ENCODE results near the gene ZNF593OS.
A peak's percentile ranks its signal among the peaks of the same experiment; 100 is the strongest.

The ZNF593OS gene

DNA sequence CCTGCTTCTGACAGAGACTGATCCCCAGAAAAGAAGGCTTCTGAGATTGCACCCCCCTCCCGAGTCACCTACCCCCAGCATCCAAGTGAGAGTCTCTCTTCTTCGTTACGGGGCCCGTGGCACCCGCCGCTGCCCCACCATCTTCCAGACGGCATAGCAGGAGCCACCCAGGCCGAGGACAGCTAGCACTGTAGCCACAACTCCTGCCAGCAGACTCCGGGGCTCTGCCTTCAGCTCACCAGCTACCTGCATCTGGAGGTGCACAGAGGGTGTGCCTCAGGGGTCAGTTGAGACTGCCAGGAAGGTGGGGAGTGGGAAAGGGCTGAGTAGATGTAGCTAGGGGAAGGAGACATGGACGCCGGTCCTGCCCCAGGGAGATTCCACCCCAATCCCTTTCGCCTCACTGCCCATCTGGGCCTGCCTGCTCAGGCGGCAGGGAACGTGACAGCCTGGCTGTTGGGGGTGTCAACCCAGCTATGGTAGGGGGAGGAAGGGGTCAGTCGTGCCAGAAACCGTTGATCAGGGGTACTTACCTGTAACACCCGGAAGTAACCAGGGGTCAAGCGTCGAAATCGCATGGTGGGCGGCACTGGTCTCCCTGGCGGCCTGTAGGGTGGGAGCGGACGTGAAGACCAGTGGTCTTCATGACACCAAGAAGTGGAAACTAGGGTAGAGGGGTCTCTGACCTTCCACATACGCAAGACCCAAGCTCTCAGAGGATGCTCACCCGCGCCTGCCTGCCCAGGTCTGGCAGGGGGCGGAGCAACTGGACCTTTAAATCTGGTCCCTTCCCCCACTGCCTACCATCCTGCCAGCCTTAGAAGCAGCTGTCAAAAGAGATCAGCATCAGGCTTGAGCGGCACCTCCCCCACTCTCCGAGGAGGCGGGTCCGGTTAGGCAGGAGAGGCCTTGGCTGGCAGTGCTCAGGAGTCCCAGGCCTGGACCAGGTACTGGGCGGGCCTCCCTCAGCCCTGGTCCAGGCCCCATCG, at the start of gene ZNF593OS:
TSS of gene ZNF593OS (minus strand) at position 749 of the 989 bp plus-strand sequence. CDS start at position 578, 171 bp downstream.
- Mint-ChIP-seq H3K9me3 (no peaks in the 10 kb centered on the region), H3K4me1 (peaks cover 26% of the 10 kb centered on the region), H3K4me3 (peak within 1 kb of the TSS; percentile 87), H3K27ac (ENCODE audit: low read depth) (no peak within 1 kb of the TSS), H3K36me3 (ENCODE audit: insufficient read depth) (peaks cover 7% of the 10 kb centered on the region), H3K27me3 (no peaks in the 10 kb centered on the region)
- DNase-seq (ENCODE audit: low spot score in 2 of 2) = no peak
- no peak for ATAC-seq (replicated peaks; ENCODE audit: extremely low read depth, poor library complexity, severe bottlenecking)

DNA sequence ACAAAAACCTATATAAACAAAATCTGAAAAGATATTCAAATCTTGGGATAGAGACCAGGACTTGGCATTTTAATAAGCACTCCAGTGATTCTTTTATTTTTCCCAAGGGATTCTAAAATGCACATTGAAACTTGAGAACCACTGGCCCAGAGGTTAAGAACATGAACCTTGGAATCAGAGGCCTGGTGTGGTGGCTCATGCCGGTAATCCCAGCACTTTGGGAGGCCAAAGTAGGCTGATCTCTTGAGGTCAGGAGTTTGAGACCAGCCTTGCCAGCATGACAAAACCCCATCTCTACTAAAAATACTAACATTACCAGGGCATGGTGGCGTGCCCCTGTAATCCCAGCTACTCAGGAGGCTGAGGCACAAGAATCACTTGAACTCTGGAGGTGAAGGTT, 49.5 kb upstream of the ZNF593OS start:
- Mint-ChIP-seq H3K36me3 (ENCODE audit: insufficient read depth) (no peaks in the 10 kb centered on the region), H3K27ac (ENCODE audit: low read depth) (no peak overlapping the region), H3K4me3 (no peak overlapping the region), H3K9me3 (no peaks in the 10 kb centered on the region), H3K27me3 (peaks cover 28% of the 10 kb centered on the region), H3K4me1 (peaks cover 6% of the 10 kb centered on the region)
- DNase-seq (ENCODE audit: low spot score in 2 of 2) (no peak), ATAC-seq (replicated peaks; ENCODE audit: extremely low read depth, poor library complexity, severe bottlenecking) (no peak)

DNA sequence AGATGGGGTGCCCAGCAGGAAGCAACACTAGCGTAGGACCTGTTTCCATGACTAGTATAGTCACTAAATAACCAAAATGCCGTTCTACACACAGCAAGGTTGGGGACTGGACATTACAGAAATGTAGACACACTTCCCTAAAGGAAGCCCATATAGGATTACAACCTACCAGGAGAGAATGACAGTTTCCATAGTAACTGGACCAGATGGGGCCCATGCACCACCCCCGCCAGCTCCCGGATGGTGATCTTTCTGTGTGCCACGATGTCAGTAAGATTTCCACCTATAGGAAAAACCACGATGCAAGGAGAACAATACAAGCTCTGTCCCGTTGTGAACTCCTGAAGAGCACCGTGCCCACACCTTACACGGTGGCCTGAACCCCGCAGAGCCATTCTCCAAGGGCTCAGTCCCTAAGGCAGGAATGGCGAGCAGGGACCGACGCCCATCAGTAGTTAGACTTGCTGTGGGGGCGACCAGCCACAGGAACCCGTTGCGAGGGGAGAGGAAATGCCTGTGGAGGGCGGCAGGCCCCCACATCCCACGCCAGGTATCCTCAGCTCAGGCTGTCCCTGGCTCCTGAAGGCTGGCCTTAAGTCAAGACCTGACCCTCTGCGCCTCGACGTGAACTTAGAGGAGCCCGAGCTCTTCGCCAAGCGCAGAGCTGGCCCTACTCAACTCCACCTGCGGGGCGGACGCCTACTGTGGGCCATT, 48.7 kb upstream of the ZNF593OS start:
- H3K4me1 Mint-ChIP-seq = no peaks in the 10 kb centered on the region
- DNase-seq (ENCODE audit: low spot score in 2 of 2) (no peak), ATAC-seq (replicated peaks; ENCODE audit: extremely low read depth, poor library complexity, severe bottlenecking) (no peak)
- H3K4me3 Mint-ChIP-seq = no peak overlapping the region
- H3K27me3 Mint-ChIP-seq = peaks cover 21% of the 10 kb centered on the region
- no peak overlapping the region for H3K27ac Mint-ChIP-seq (ENCODE audit: low read depth)
- no peaks in the 10 kb centered on the region for H3K36me3 Mint-ChIP-seq (ENCODE audit: insufficient read depth)
- H3K9me3 Mint-ChIP-seq = no peaks in the 10 kb centered on the region

DNA sequence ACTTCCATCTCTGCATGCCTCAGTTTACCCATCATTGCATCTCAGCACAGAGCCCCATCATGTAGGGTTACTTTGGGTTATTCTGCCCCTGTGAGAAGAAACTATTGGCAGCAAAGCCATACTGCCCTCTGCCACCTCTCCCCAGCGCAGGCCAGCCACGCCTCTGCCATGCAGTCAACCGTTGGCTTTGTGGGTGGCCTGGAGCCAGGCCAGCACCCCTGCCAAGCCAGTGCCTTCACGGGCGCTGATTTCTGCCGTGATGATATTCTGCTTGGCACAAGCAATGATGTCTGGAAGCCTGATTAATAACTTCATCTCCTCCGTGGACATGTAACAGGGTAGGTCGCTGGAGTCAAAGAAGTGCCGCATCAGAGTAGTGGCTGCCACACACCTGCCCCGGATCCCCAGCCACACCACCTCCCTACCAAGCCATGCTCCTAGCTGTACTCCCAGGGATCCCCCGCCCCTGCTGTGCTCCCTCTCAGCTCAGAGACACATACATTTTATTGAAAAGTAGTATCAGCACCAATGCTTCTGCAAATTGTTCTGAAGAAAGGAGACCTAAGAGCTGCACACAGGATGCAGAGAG, 47.4 kb upstream of the ZNF593OS start:
- no peak for ATAC-seq (replicated peaks; ENCODE audit: extremely low read depth, poor library complexity, severe bottlenecking)
- Mint-ChIP-seq H3K27me3 (peaks cover 19% of the 10 kb centered on the region), H3K27ac (ENCODE audit: low read depth) (peak overlapping the region; percentile 63), H3K4me3 (no peak overlapping the region), H3K4me1 (no peaks in the 10 kb centered on the region), H3K9me3 (no peaks in the 10 kb centered on the region), H3K36me3 (ENCODE audit: insufficient read depth) (no peaks in the 10 kb centered on the region)
- DNase-seq (ENCODE audit: low spot score in 2 of 2) = no peak

DNA sequence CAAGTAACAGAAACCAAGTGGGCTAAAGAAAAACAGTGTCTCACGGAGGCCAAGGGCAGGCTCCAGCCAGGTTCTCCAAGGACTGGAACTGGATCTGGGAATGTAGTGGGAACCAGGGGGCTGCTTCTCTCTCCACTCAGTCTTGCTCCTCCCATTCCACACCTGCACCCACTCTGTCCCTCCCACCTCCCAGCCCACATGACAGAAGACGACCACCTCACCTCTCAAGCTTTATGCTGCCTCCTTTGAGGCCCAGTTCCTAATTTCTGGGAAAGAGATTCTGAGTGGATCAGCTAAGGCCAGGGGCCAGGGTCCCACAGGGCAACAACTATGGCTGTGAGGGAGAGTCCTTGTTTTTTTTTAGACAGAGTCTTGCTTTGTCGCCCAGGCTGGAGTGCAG, 43.6 kb upstream of the ZNF593OS start:
- Mint-ChIP-seq H3K9me3 (no peaks in the 10 kb centered on the region), H3K4me3 (no peak overlapping the region), H3K4me1 (no peaks in the 10 kb centered on the region), H3K36me3 (ENCODE audit: insufficient read depth) (no peaks in the 10 kb centered on the region), H3K27me3 (peaks cover 12% of the 10 kb centered on the region), H3K27ac (ENCODE audit: low read depth) (no peak overlapping the region)
- ATAC-seq (replicated peaks; ENCODE audit: extremely low read depth, poor library complexity, severe bottlenecking) (no peak), DNase-seq (ENCODE audit: low spot score in 2 of 2) (no peak)

DNA sequence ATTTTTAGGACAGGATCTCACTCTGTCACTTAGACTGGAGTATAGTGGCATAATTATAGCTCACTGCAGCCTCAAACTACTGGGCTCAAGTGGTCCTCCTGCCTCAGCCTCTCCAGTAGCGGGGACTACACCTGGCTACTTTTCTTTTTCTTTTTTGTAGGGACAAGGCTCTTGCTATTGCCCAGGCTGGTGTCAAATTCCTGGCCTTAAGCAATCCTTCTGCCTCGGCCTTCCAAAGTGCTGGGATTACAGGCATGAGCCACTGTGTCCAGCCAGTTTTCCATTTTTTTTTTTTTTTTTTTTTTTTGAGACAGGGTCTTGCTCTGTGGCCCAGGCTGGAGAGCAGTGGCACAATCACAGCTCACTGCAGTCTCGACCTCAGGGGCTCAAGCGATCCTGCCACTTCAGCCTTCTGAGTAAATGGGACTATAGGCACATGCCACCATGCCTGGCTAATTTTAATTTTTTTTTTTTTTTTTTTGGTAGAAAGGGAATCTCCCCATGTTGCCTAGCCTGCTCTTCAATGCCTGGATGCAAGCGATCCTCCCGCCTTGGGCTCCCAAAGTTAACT, 41.8 kb upstream of the ZNF593OS start:
- no peaks in the 10 kb centered on the region for H3K36me3 Mint-ChIP-seq (ENCODE audit: insufficient read depth)
- no peak for ATAC-seq (replicated peaks; ENCODE audit: extremely low read depth, poor library complexity, severe bottlenecking)
- H3K4me3 Mint-ChIP-seq = no peak overlapping the region
- DNase-seq (ENCODE audit: low spot score in 2 of 2) = no peak
- no peaks in the 10 kb centered on the region for H3K4me1 Mint-ChIP-seq
- no peak overlapping the region for H3K27ac Mint-ChIP-seq (ENCODE audit: low read depth)
- H3K27me3 Mint-ChIP-seq = no peaks in the 10 kb centered on the region
- H3K9me3 Mint-ChIP-seq = no peaks in the 10 kb centered on the region

DNA sequence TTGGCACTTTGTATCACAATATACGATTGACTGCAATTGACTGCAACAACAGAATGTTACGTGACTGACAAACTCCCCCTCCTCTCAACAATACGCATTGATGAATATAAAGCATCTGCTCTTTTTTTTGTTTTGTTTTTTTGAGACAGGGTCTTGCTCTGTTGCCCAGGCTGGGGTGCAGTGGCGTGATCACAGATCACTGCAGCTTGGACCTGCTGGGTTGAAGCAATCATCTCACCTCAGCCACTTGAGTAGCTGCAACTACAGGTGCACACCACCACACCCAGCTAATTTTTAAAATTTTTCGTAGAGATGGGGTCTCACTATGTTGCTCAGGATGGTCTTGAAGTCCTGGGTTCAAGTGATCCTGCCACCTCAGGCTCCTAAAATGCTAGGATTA, 41.1 kb upstream of the ZNF593OS start:
- Mint-ChIP-seq H3K36me3 (ENCODE audit: insufficient read depth) (no peaks in the 10 kb centered on the region), H3K27me3 (no peaks in the 10 kb centered on the region), H3K4me3 (no peak overlapping the region), H3K4me1 (no peaks in the 10 kb centered on the region), H3K27ac (ENCODE audit: low read depth) (no peak overlapping the region), H3K9me3 (no peaks in the 10 kb centered on the region)
- ATAC-seq (replicated peaks; ENCODE audit: extremely low read depth, poor library complexity, severe bottlenecking) (no peak), DNase-seq (ENCODE audit: low spot score in 2 of 2) (no peak)

DNA sequence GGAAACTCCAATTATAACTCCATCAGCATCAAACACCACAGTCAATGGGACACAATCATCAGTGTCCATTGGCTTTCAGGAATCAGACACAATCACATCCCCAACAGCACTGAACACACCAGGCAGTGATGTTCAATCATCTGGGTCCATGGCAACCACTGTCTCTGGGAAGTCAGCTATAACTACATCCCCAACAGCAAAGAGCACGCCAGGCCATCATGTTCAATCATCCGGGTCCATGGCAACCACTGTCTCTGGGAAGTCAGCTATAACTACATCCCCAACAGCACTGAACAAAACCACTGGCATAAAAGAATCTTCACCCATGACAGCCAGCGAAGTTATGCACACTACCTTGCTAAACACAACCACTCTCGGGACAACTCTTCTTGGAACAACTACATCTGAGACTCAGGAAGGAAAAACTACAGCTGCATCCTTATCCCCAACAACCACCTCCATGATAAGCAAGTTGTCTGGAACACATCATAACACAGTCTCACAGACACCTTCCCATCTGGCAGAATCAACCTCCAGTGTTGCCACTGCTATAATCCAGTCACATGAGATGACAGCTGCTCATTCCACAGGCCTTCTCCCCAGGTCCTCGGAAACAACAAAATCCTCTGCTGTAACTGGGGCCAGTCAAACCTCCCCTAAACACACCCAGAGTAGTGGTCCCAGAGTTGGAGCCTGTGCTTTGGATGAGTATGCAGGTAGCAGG, 38.7 kb upstream of the ZNF593OS start:
- Mint-ChIP-seq H3K9me3 (no peaks in the 10 kb centered on the region), H3K4me3 (no peak overlapping the region), H3K4me1 (no peaks in the 10 kb centered on the region), H3K36me3 (ENCODE audit: insufficient read depth) (no peaks in the 10 kb centered on the region), H3K27me3 (no peaks in the 10 kb centered on the region), H3K27ac (ENCODE audit: low read depth) (no peak overlapping the region)
- DNase-seq (ENCODE audit: low spot score in 2 of 2) = no peak
- no peak for ATAC-seq (replicated peaks; ENCODE audit: extremely low read depth, poor library complexity, severe bottlenecking)

DNA sequence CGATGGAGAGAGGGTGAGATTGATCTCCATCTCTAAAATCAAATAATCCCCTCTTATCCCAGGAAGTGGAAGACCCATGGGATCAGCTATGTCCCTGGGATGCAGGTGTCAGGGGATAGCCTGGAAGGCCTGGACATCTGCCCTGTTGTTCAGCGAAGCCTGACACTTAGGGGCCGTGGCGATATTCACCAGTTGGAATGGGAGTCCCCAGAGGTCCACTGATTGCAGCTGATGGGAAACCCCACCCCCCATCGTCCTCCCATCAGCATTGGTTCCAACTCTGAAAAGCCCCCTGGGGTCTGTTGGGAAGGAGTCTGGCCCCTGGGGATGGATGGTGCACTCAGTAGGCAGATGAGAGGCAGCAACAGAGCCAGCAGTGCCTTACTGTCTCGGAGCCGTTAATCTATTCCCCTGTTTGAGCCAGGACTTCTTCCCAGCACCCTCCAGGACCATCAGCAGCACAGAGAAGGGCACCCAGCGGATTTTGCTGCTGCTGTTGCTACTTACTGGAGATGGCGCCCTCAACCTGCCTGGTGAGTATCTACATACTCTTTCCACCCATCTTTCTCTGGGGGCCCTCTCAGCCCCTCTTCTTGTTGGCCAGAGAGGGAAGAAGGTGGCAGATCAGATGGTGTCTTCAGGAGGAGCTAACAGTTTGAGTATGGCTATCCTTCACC, 32.1 kb upstream of the ZNF593OS start:
- DNase-seq (ENCODE audit: low spot score in 2 of 2) = no peak
- Mint-ChIP-seq H3K36me3 (ENCODE audit: insufficient read depth) (no peaks in the 10 kb centered on the region), H3K9me3 (no peaks in the 10 kb centered on the region), H3K4me3 (no peak overlapping the region), H3K27me3 (peaks cover 4% of the 10 kb centered on the region), H3K27ac (ENCODE audit: low read depth) (no peak overlapping the region), H3K4me1 (peaks cover 18% of the 10 kb centered on the region)
- ATAC-seq (replicated peaks; ENCODE audit: extremely low read depth, poor library complexity, severe bottlenecking) = no peak

DNA sequence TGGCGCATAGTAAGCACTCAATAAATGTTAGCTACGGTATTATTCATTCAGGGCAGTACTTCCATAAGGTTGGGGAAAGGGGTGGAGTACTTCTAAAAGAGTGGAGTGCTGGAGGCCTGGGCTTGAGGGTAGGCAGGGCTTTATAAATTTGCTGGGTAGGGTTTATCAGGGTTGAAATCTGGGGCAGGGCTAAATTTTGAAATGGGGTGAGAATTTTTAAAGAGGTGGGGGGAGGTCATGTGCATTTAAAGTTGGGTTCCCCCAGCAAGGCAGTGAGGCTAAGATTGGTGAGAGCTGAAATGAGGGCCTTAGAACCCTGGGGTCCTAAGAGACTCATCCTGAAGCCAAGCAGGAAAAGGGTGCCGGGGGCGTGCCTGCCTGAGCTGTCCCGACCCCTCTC, 28.8 kb upstream of the ZNF593OS start:
- Mint-ChIP-seq H3K36me3 (ENCODE audit: insufficient read depth) (no peaks in the 10 kb centered on the region), H3K9me3 (no peaks in the 10 kb centered on the region), H3K4me1 (peaks cover 18% of the 10 kb centered on the region), H3K27me3 (peaks cover 17% of the 10 kb centered on the region), H3K4me3 (no peak overlapping the region), H3K27ac (ENCODE audit: low read depth) (no peak overlapping the region)
- ATAC-seq (replicated peaks; ENCODE audit: extremely low read depth, poor library complexity, severe bottlenecking) (no peak), DNase-seq (ENCODE audit: low spot score in 2 of 2) (no peak)

DNA sequence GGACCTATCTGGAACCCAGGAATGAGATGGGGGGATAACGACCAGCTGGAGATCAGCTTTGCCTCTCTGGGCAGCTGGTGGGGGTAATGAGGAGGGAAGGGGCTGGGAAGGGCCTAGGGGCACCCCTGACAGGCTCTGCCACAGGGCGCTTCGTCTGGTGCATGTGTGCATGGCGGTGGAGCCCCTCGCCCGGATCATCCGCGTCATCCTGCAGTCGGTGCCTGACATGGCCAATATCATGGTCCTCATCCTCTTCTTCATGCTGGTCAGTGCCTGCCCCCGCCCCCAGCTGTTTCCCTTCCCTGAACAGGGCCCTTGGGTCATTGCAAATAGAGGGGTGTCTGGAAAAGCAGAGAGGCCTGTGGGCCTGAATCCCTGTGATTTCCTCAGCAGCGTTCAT, 26.2 kb upstream of the ZNF593OS start:
- Mint-ChIP-seq H3K27me3 (peaks cover 17% of the 10 kb centered on the region), H3K4me3 (no peak overlapping the region), H3K9me3 (no peaks in the 10 kb centered on the region), H3K36me3 (ENCODE audit: insufficient read depth) (no peaks in the 10 kb centered on the region), H3K4me1 (peaks cover 18% of the 10 kb centered on the region), H3K27ac (ENCODE audit: low read depth) (no peak overlapping the region)
- DNase-seq (ENCODE audit: low spot score in 2 of 2) (no peak), ATAC-seq (replicated peaks; ENCODE audit: extremely low read depth, poor library complexity, severe bottlenecking) (no peak)
